Measurements from ENCODE around the gene TMEM89. TPM values are rescaled to one million over a fixed set of nuclear protein-coding genes. Genes with fewer than 3 reads are reported as not detected.
A peak's percentile ranks its signal among the peaks of the same experiment; 100 is the strongest.

The TMEM89 gene
- total RNA-seq, 1 donor from 2014 or later: 0.70 TPM

GRCh38 chr3:48630407-48630806, 8.8 kb upstream of the TMEM89 start:
- TF ChIP-seq CTCF (IDR thresholded peaks at IDR 0.05): no peak
- H3K27ac Mint-ChIP-seq (ENCODE audit: unreplicated experiment): peak overlapping the region; percentile 32
- H3K4me1 Mint-ChIP-seq (ENCODE audit: low read depth): peaks cover 23% of the 10 kb centered on the region
- no peaks in the 10 kb centered on the region for H3K9me3 Mint-ChIP-seq (ENCODE audit: low read depth)
- no peak for DNase-seq (ENCODE audit: low spot score)
- no peaks in the 10 kb centered on the region for H3K27me3 Mint-ChIP-seq (ENCODE audit: low read depth)
- no peak overlapping the region for H3K4me3 Mint-ChIP-seq (ENCODE audit: unreplicated experiment)
- peaks cover 38% of the 10 kb centered on the region for H3K36me3 Mint-ChIP-seq (ENCODE audit: low read depth)

- Mint-ChIP-seq H3K4me1 (ENCODE audit: low read depth) (peaks cover 23% of the 10 kb centered on the region), H3K9me3 (ENCODE audit: low read depth) (no peaks in the 10 kb centered on the region), H3K27ac (ENCODE audit: unreplicated experiment) (no peak overlapping the region), H3K4me3 (ENCODE audit: unreplicated experiment) (no peak overlapping the region), H3K27me3 (ENCODE audit: low read depth) (no peaks in the 10 kb centered on the region), H3K36me3 (ENCODE audit: low read depth) (peaks cover 40% of the 10 kb centered on the region)
- TF ChIP-seq CTCF (IDR thresholded peaks at IDR 0.05): no peak
- DNase-seq (ENCODE audit: low spot score): no peak
These were observed 8.3 kb upstream of the TMEM89 start for GRCh38 chr3:48629894-48630293.

- TF ChIP-seq CTCF (IDR thresholded peaks at IDR 0.05): no peak
- H3K27me3 Mint-ChIP-seq (ENCODE audit: low read depth): no peaks in the 10 kb centered on the region
- no peaks in the 10 kb centered on the region for H3K9me3 Mint-ChIP-seq (ENCODE audit: low read depth)
- peaks cover 47% of the 10 kb centered on the region for H3K36me3 Mint-ChIP-seq (ENCODE audit: low read depth)
- H3K4me3 Mint-ChIP-seq (ENCODE audit: unreplicated experiment): no peak overlapping the region
- no peak overlapping the region for H3K27ac Mint-ChIP-seq (ENCODE audit: unreplicated experiment)
- peaks cover 13% of the 10 kb centered on the region for H3K4me1 Mint-ChIP-seq (ENCODE audit: low read depth)
- DNase-seq (ENCODE audit: low spot score): no peak
These were observed 6.9 kb upstream of the TMEM89 start for GRCh38 chr3:48628277-48629017.

GRCh38 chr3:48625600-48625999, 4.0 kb upstream of the TMEM89 start:
- Mint-ChIP-seq H3K9me3 (ENCODE audit: low read depth) (no peaks in the 10 kb centered on the region), H3K27ac (ENCODE audit: unreplicated experiment) (no peak overlapping the region), H3K4me1 (ENCODE audit: low read depth) (peaks cover 11% of the 10 kb centered on the region), H3K27me3 (ENCODE audit: low read depth) (no peaks in the 10 kb centered on the region), H3K36me3 (ENCODE audit: low read depth) (peaks cover 38% of the 10 kb centered on the region), H3K4me3 (ENCODE audit: unreplicated experiment) (no peak overlapping the region)
- no peak for DNase-seq (ENCODE audit: low spot score)
- TF ChIP-seq CTCF (IDR thresholded peaks at IDR 0.05): no peak

- Mint-ChIP-seq H3K4me1 (ENCODE audit: low read depth) (peaks cover 19% of the 10 kb centered on the region), H3K27me3 (ENCODE audit: low read depth) (no peaks in the 10 kb centered on the region), H3K9me3 (ENCODE audit: low read depth) (no peaks in the 10 kb centered on the region), H3K27ac (ENCODE audit: unreplicated experiment) (no peak overlapping the region), H3K36me3 (ENCODE audit: low read depth) (peaks cover 36% of the 10 kb centered on the region), H3K4me3 (ENCODE audit: unreplicated experiment) (no peak overlapping the region)
- TF ChIP-seq CTCF (IDR thresholded peaks at IDR 0.05): no peak
- no peak for DNase-seq (ENCODE audit: low spot score)
These were observed 3.2 kb upstream of the TMEM89 start for GRCh38 chr3:48624767-48625166.

All from chondrocyte (in vitro differentiated cells).